Frontal cortex (tissue), 4 donors: ENCODE measurements around the gene LAMB4. TPM values are rescaled to one million over a fixed set of nuclear protein-coding genes. Genes with fewer than 3 reads are reported as not detected.

Source experiments
- DNase-seq, 2 donors: peaks; one replicate each; pipeline ENCODE4 v3.0.0; 2012; ENCODE audit warnings: low spot score in 2 of 2
- FAIRE-seq: peaks from 2 replicates; lab custom pipeline; 2012; peaks lifted over from hg19 to GRCh38; lab: Jason Lieb, UNC
- small RNA-seq: library from RNA; depleted of rRNA; stranded (forward); fragments of <200 nt; gene quantifications from one replicate; pipeline ENCODE3, GENCODE V24; 2014
- total RNA-seq: library from RNA; depleted of rRNA; stranded (reverse); fragments of >200 nt; gene quantifications from one replicate; pipeline ENCODE4 v1.2.3, GENCODE V29; 2014
- donor health status: control.
- donor health status: control.
- donor health status: control.

Gene LAMB4
- total RNA-seq, 1 donor from 2014 or later: 0.82 TPM

DNA sequence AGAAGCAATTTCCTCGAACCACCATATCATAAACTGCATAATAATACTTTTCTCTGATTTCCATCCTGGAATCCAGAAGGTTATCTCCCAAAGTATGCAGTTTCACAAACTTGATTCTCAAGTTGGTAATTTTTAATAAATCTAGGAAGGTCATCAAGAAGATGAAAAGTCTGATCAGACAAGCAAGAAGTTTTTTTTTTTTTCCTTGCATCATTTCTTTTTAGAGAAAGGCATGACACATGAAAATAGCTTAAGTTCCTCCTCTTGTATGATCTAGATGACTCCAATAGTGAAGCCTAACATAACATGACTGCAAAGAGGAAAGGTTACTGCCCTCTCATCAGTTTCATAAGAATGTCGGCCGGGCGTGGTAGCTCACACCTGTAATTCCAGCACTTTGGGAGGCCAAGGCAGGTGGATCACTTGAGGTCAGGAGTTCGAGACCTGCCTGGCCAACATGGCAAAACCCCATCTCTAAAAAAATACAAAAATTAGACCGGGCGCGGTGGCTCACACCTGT lies 149.4 kb downstream of the LAMB4 start:
- DNase-seq: no peak
- no peak for FAIRE-seq

DNA sequence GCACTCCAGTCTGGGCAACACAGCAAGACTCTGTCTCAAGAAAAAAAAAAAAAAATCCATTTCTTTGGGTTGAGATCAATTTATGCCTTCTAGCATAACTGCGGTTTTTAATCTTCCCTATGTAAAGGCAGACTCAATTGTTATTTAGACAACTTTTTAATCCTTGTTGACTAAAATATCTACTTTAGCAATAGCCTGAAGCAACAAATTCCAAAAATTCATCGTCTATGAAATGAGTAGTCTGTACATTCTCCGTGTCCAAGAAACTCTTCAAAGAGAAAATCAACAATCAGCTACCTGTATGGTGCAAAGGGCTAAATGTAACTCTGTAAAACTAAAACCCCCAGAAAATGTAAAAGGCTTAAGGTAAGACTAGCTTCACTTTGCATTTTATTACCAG lies 150.0 kb downstream of the LAMB4 start:
- DNase-seq: no peak
- FAIRE-seq: no peak

DNA sequence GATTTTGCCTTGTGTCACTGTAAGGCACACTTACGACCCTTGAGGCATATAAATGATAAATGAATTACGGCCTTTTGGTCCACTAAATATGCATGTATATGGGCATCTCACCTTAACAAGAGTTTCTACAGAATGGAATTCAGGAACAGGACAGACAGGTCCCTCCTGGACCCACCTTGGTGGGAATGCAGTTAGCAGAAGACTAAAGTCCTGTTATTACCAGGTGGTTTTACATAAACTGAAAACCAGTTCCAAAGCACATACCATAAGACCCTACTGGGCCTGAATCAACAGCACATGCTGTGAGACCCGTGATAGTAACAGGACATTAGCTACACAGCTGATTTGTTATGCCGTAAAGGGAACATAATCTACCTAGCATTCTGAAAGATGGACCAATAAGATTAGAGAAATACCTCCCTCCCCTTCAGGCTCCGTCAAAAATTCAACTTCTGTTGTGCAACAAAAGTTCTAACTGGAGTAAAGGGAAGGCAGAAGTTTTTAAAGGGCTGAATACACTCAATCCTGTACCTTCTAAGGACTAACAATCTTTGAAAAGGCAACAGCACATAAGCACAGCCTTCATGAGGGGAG lies 151.2 kb downstream of the LAMB4 start:
- DNase-seq: no peak
- FAIRE-seq: no peak

DNA sequence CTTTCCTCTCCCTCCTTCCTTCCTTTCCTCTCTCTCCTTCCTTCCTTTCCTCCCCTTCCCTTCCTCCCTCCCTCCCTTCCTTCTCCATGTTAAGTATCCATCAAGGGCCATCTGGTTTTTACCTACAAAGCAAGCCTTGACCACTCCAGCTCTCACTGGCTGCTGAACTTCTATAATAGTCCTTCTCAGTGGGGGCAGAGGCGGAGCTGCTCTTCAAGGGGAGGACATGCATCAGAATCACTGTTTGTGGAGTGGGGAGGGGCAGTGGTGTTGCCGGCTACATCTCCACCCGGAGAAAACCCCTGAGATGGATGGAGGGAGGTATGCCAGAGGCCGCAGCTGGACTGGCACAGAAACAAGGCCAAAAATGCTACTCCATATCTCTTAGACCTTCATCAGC lies 153.1 kb downstream of the LAMB4 start:
- no peak for DNase-seq
- no peak for FAIRE-seq

DNA sequence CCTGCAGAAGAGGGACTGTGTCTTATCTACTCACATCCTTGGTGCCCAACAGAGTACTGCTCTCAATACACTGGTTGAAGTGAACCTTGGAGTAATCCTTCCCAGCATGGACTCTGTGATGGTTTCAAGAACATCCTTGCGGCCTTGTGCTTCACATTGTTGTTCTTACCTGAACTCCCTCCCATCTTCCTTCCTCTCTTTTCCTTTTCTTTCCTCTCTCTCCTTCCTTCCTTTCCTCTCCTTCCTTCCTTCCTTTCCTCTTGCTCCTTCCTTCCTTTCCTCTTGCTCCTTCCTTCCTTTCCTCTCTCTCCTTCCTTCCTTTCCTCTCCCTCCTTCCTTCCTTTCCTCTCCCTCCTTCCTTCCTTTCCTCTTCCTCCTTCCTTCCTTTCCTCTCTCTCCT lies 153.5 kb downstream of the LAMB4 start:
- FAIRE-seq: no peak
- DNase-seq: no peak

DNA sequence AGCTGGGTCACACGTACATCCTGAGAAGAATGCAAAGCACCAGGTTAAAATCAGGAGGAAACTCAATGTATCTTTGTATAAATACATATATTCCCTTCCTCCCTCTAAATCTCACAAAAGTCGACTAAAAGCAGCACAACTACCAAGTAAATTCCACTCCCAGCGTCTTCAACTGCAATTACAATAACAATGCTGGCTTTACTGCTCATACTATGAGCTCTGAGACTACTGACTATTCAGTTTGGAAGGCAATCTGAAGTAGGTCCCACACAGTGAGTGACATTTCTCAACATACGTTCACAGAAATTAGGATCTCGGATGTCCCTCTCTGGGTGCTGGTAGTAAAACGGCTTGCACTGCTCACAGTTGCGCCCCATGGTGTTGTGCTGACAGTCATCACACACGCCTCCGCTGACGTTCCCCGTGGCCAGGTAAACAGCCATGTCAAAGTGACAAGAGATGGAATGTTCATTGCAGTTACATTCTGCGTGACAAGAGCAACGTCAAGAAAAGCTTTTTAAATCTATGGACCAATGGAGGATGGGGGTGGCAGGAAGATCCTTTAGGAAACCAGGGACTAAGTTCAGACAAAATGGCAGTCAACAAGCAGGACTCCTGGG lies 154.7 kb downstream of the LAMB4 start:
- FAIRE-seq (no peak), DNase-seq (no peak)

DNA sequence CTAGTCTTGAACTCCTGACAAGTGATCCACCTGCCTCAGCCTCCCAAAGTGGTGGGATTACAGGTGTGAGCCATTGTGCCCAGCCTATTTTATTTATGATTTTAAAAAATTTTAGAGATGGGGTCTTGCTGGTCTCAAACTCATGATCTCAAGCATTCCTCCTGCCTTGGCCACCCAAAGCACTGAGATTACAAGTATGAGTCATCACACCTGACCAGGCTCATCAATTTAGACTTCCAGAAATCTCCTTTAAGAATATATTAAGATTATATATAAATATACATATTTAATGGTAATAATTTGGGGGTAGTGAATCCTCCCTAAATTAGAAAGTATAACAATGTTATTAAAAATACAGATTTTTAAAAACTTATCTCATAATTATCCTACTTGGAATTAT lies 156.3 kb downstream of the LAMB4 start:
- DNase-seq: no peak
- no peak for FAIRE-seq

Small RNA genes within 50 kb of the gene (small RNA-seq; reads per million reads assigned to genes)
- gene RF00012: not detected

Other genes starting within 250 kb of the LAMB4 start
- gene DLD, start 239.2 kb downstream of the LAMB4 start, total RNA-seq: 54.6 TPM
- 30.2 TPM for gene LAMB1, start 127.2 kb downstream of the LAMB4 start, total RNA-seq